Measurements from ENCODE around the gene POLR2F. TPM values are rescaled to one million over a fixed set of nuclear protein-coding genes. Genes with fewer than 3 reads are reported as not detected.

The POLR2F gene
- total and polyA plus RNA-seq, 4 donors: 21.4 to 152 (median 56.3) TPM

DNA sequence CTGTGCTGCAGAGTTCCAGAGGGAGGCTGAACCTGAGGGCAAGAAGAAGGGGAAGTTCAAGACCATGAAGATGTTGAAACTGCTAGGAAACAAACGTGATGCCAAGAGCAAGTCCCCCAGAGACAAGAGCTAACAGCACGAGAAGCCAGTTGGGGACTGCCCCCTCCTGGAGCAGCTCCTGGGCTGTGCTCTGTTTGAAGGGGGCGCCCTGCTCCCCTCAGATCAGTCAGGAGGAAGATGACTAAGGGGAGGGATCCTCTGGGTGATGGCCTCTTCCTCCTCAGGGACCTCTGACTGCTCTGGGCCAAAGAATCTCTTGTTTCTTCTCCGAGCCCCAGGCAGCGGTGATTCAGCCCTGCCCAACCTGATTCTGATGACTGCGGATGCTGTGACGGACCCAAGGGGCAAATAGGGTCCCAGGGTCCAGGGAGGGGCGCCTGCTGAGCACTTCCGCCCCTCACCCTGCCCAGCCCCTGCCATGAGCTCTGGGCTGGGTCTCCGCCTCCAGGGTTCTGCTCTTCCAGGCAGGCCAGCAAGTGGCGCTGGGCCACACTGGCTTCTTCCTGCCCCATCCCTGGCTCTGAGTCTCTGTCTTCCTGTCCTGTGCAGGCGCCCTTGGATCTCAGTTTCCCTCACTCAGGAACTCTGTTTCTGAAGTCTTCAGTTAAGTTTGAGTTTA is 12.7 kb upstream of the POLR2F start:
- H3K4me3 ChIP-seq (ENCODE audit: low read depth in 1 of 3, low read length in 3 of 3): no peak overlapping the region
- WGBS: 89% methylated on average over 12 of the region's 12 CpGs
- no peak overlapping the region for H3K27ac ChIP-seq (ENCODE audit: low read depth in 1 of 2, low read length in 2 of 2)
- H3K27me3 ChIP-seq (ENCODE audit: control insufficient read depth in 4 of 4, insufficient read depth in 4 of 4, low read length in 3 of 4): no peaks in the 10 kb centered on the region
- no peak overlapping the region for H3K9ac ChIP-seq (ENCODE audit: low read depth in 1 of 2, low read length in 2 of 2)
- no peak for DNase-seq (ENCODE audit: low spot score)
- H3K9me3 ChIP-seq (ENCODE audit: control insufficient read depth in 4 of 4, low read length in 3 of 4): no peaks in the 10 kb centered on the region
- TF ChIP-seq NR2F2 (IDR thresholded peaks at IDR 0.05) (no peak), FOXA1 (IDR thresholded peaks at IDR 0.05) (no peak)
- peaks cover 0 to 32% (median 7%) of the 10 kb centered on the region in 4 donors for H3K36me3 ChIP-seq (ENCODE audit: control insufficient read depth in 4 of 4, insufficient read depth in 3 of 4, low read depth in 1 of 4, low read length in 3 of 4)
- H3K4me1 ChIP-seq (ENCODE audit: control insufficient read depth in 4 of 4, insufficient read depth in 4 of 4, low read length in 3 of 4): no peaks in the 10 kb centered on the region

DNA sequence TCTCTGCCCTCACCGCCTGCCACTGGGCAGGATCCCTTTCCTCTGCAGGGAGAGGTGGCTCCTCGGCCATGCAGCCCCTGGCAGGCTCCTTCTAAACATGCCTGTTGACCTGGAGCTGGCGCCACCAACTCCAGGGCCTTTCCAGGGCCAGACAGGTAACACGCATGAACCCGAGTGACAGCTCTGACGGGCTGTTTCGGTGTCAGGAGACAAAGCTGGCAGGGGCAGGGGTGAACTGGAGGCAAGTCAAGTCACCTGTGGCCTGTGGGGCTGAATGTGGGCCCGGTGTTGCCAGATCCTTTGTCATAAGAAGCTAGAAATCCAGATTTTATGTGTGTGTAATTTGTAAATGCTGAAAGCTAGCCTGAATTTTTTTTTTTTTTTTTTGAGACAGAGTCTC is 11.4 kb upstream of the POLR2F start:
- H3K4me3 ChIP-seq (ENCODE audit: low read depth in 1 of 3, low read length in 3 of 3): no peak overlapping the region
- peaks cover 0 to 30% (median 7%) of the 10 kb centered on the region in 4 donors for H3K36me3 ChIP-seq (ENCODE audit: control insufficient read depth in 4 of 4, insufficient read depth in 3 of 4, low read depth in 1 of 4, low read length in 3 of 4)
- 95% methylated on average over 8 of the region's 8 CpGs for WGBS
- no peak overlapping the region for H3K9ac ChIP-seq (ENCODE audit: low read depth in 1 of 2, low read length in 2 of 2)
- no peaks in the 10 kb centered on the region for H3K27me3 ChIP-seq (ENCODE audit: control insufficient read depth in 4 of 4, insufficient read depth in 4 of 4, low read length in 3 of 4)
- no peak for TF ChIP-seq YY1 (IDR thresholded peaks at IDR 0.05)
- TF ChIP-seq, protein P1, sequence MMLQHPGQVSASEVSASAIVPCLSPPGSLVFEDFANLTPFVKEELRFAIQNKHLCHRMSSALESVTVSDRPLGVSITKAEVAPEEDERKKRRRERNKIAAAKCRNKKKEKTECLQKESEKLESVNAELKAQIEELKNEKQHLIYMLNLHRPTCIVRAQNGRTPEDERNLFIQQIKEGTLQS (IDR thresholded peaks at IDR 0.05): no peak
- TF ChIP-seq, protein P2, sequence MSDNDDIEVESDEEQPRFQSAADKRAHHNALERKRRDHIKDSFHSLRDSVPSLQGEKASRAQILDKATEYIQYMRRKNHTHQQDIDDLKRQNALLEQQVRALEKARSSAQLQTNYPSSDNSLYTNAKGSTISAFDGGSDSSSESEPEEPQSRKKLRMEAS (IDR thresholded peaks at IDR 0.05): no peak
- no peak for TF ChIP-seq GABPA (IDR thresholded peaks at IDR 0.05 in 1 of 2, conservative IDR thresholded peaks at IDR 0.05 in 1 of 2)
- no peak for TF ChIP-seq RXRA (IDR thresholded peaks at IDR 0.05)
- TF ChIP-seq RAD21 (IDR thresholded peaks at IDR 0.05): no peak
- TF ChIP-seq JUND (IDR thresholded peaks at IDR 0.05): no peak
- no peak for TF ChIP-seq NR2F2 (IDR thresholded peaks at IDR 0.05)
- no peak for TF ChIP-seq TAF1 (conservative IDR thresholded peaks at IDR 0.05)
- TF ChIP-seq, protein P3, sequence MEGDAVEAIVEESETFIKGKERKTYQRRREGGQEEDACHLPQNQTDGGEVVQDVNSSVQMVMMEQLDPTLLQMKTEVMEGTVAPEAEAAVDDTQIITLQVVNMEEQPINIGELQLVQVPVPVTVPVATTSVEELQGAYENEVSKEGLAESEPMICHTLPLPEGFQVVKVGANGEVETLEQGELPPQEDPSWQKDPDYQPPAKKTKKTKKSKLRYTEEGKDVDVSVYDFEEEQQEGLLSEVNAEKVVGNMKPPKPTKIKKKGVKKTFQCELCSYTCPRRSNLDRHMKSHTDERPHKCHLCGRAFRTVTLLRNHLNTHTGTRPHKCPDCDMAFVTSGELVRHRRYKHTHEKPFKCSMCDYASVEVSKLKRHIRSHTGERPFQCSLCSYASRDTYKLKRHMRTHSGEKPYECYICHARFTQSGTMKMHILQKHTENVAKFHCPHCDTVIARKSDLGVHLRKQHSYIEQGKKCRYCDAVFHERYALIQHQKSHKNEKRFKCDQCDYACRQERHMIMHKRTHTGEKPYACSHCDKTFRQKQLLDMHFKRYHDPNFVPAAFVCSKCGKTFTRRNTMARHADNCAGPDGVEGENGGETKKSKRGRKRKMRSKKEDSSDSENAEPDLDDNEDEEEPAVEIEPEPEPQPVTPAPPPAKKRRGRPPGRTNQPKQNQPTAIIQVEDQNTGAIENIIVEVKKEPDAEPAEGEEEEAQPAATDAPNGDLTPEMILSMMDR (IDR thresholded peaks at IDR 0.05; ENCODE audit: low read depth, low read length, missing input control): no peak
- TF ChIP-seq, protein P4, sequence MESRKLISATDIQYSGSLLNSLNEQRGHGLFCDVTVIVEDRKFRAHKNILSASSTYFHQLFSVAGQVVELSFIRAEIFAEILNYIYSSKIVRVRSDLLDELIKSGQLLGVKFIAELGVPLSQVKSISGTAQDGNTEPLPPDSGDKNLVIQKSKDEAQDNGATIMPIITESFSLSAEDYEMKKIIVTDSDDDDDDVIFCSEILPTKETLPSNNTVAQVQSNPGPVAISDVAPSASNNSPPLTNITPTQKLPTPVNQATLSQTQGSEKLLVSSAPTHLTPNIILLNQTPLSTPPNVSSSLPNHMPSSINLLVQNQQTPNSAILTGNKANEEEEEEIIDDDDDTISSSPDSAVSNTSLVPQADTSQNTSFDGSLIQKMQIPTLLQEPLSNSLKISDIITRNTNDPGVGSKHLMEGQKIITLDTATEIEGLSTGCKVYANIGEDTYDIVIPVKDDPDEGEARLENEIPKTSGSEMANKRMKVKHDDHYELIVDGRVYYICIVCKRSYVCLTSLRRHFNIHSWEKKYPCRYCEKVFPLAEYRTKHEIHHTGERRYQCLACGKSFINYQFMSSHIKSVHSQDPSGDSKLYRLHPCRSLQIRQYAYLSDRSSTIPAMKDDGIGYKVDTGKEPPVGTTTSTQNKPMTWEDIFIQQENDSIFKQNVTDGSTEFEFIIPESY (IDR thresholded peaks at IDR 0.05): no peak
- H3K4me1 ChIP-seq (ENCODE audit: control insufficient read depth in 4 of 4, insufficient read depth in 4 of 4, low read length in 3 of 4): no peaks in the 10 kb centered on the region
- no peak for DNase-seq (ENCODE audit: low spot score)
- H3K27ac ChIP-seq (ENCODE audit: low read depth in 1 of 2, low read length in 2 of 2): no peak overlapping the region
- H3K9me3 ChIP-seq (ENCODE audit: control insufficient read depth in 4 of 4, low read length in 3 of 4): no peaks in the 10 kb centered on the region

DNA sequence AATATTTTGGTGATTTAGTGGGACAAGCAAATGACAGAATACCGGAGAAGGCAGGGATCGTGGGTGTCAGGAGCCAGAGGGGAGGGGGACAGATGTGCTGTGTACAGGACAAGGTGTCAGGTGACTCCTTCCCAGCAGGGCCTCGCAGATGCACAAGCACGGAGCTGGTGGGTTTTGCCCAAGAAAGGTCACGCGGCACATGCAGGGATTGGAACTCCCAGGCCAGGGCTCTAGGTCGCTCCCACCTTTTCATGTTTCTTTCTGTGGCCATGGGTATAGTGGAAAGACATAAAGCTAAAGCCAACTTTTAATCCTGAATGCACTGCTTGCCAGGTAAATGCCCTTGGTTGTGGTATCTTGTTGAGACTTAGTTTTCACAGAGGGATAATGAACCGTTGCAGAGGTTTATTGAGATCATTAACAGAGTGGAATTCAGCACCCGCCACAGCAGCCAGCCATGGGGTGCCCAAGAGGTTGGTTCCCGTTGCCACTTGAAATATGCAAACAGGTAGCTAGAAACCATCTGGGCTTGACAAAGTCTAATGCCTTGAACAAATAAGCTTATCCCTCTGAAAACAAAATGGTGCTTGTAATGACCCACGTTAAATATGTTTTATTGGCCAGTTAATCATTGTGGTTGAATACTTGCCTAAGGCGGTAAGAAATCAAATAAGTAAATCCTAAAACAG is 10.2 kb upstream of the POLR2F start:
- Histone ChIP-seq H3K27ac (ENCODE audit: low read depth in 1 of 2, low read length in 2 of 2) (no peak overlapping the region), H3K4me1 (ENCODE audit: control insufficient read depth in 4 of 4, insufficient read depth in 4 of 4, low read length in 3 of 4) (no peaks in the 10 kb centered on the region), H3K4me3 (ENCODE audit: low read depth in 1 of 3, low read length in 3 of 3) (no peak overlapping the region), H3K9me3 (ENCODE audit: control insufficient read depth in 4 of 4, low read length in 3 of 4) (no peaks in the 10 kb centered on the region), H3K9ac (ENCODE audit: low read depth in 1 of 2, low read length in 2 of 2) (no peak overlapping the region), H3K27me3 (ENCODE audit: control insufficient read depth in 4 of 4, insufficient read depth in 4 of 4, low read length in 3 of 4) (no peaks in the 10 kb centered on the region), H3K36me3 (ENCODE audit: control insufficient read depth in 4 of 4, insufficient read depth in 3 of 4, low read depth in 1 of 4, low read length in 3 of 4) (peaks cover 0 to 24% (median 5%) of the 10 kb centered on the region in 4 donors)
- DNase-seq (ENCODE audit: low spot score): no peak
- WGBS: 95% methylated on average over 12 of the region's 12 CpGs
- TF ChIP-seq FOXA2 (IDR thresholded peaks at IDR 0.05) (no peak), GABPA (IDR thresholded peaks at IDR 0.05 in 1 of 2, conservative IDR thresholded peaks at IDR 0.05 in 1 of 2) (no peak), RAD21 (IDR thresholded peaks at IDR 0.05) (no peak), FOXA1 (IDR thresholded peaks at IDR 0.05) (no peak), NR2F2 (IDR thresholded peaks at IDR 0.05) (no peak)
- TF ChIP-seq, protein P2 (IDR thresholded peaks at IDR 0.05): no peak
- TF ChIP-seq, protein P5, sequence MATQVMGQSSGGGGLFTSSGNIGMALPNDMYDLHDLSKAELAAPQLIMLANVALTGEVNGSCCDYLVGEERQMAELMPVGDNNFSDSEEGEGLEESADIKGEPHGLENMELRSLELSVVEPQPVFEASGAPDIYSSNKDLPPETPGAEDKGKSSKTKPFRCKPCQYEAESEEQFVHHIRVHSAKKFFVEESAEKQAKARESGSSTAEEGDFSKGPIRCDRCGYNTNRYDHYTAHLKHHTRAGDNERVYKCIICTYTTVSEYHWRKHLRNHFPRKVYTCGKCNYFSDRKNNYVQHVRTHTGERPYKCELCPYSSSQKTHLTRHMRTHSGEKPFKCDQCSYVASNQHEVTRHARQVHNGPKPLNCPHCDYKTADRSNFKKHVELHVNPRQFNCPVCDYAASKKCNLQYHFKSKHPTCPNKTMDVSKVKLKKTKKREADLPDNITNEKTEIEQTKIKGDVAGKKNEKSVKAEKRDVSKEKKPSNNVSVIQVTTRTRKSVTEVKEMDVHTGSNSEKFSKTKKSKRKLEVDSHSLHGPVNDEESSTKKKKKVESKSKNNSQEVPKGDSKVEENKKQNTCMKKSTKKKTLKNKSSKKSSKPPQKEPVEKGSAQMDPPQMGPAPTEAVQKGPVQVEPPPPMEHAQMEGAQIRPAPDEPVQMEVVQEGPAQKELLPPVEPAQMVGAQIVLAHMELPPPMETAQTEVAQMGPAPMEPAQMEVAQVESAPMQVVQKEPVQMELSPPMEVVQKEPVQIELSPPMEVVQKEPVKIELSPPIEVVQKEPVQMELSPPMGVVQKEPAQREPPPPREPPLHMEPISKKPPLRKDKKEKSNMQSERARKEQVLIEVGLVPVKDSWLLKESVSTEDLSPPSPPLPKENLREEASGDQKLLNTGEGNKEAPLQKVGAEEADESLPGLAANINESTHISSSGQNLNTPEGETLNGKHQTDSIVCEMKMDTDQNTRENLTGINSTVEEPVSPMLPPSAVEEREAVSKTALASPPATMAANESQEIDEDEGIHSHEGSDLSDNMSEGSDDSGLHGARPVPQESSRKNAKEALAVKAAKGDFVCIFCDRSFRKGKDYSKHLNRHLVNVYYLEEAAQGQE (IDR thresholded peaks at IDR 0.05): no peak
- TF ChIP-seq, protein P4 (IDR thresholded peaks at IDR 0.05): no peak
- TF ChIP-seq, protein P1 (IDR thresholded peaks at IDR 0.05): no peak
